ENCODE results near the gene HSCB.
"Not testable (repeated sequence)": the region's sequence is repeated elsewhere in the genome, so short reads cannot be mapped to it uniquely, and the experiment has no call there.

Gene HSCB

DNA sequence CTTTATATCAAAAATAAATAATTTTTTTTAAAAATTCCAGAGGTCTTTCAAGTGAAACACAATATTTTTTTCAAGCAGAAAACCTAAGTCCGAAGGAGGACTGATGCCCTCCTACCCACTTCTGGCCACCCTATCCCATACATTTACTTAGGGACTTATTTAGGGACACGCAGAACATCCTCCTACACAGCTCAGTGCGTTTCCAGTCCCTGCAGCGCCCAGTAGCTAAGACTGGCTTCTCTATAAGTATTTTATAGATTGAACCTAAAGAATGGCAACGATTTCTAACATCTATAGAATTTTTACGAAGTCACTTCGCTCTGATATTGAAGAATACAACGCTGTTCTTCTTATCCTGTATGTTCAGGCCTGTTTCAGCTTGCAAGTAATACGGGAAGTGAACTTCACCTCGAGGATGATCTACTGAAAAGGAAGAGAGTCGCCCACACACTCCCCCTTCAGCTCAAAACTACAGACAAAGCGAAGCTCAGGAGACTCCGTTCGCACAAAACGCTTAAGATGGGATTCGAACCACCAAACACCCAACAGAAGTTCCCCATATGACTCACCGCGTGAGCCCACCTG lies 547 bp upstream of the HSCB start:
- DNase-seq (ENCODE audit: low spot score), result no peak

GRCh38 chr22:28742562-28742962 lies 723 bp downstream of the HSCB start:
- DNase-seq (ENCODE audit: low spot score), result no peak

DNA sequence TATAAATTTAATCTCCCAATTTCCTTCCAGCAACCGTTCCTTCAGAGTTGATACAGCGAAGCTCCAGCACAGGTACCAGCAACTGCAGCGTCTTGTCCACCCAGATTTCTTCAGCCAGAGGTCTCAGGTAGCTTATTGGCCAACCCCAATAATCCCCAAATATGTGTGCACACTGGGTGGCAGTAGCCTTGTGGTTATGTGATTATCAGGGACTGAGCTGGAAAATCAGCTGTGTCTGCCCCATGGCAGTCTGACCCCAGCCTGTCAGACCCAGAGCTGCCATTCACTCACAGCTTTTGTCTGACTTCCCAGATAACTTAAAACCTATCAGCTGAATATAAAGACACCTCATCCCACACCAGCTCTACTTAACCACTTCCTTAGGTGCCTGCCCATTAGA lies 2.0 kb downstream of the HSCB start:
- DNase-seq (ENCODE audit: low spot score), result no peak

DNA sequence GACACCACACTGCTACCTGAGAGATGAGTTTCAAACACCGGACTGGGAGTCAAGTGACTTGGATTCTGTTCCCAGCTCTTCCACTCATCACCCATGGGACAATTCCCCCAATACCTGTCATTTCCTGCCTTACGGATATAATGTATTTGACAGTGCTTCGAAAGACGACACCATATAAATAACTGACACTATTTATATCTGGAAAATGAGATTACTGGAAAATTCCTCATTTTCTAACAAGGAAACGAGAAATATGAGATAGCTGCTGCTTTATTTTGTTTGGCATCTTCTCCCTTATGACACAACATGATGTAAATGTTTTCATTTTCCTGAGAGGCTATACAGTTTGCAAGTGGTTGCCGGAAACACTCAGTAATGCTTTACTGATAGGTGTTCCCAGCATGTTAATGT lies 8.6 kb downstream of the HSCB start:
- DNase-seq (ENCODE audit: low spot score), result no peak

DNA sequence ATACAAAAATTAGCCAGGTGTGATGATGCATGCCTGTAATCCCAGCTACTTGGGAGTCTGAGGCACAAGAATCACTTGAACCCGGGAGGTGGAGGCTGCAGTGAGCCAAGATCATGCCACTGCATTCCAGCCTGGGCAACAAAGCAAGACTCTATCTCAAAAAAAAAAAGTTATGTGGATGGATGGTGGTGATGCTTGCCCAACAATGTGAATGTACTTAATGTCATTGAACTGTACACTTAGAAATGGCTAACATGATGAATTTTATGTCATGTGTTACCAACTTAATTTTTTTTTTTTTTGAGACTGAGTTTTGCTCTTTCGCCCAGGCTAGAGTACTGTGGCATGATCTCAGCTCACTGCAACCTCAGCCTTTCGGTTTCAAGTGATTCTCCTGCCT lies 12.7 kb downstream of the HSCB start:
- not testable (repeated sequence) for DNase-seq (ENCODE audit: low spot score)

GRCh38 chr22:28759861-28760560 lies 18.2 kb downstream of the HSCB start:
- no peak for DNase-seq (ENCODE audit: low spot score)

GRCh38 chr22:28761449-28761755 lies 19.6 kb downstream of the HSCB start:
- no peak for DNase-seq (ENCODE audit: low spot score)

GRCh38 chr22:28762000-28762399 lies 20.2 kb downstream of the HSCB start:
- DNase-seq (ENCODE audit: low spot score), result not testable (repeated sequence)

DNA sequence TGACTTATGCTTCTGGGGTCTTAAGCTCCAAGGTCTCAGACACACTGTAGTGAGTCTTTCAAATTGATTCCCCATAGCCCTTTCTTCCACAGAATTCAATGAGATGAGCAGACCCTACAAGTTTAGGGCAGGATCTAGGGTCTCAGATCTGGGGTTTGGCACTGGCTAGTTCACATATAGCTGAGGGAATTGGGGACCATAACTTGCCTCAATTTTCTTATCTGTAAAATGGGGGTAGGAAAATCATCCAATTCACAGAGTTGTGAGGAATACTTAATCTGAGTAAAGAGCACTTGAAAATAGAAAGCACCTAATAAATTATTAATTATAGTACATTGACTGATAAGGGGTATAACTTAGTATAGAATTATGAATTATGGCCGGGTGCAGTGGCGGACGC lies 24.8 kb downstream of the HSCB start:
- DNase-seq (ENCODE audit: low spot score), result no peak

DNA sequence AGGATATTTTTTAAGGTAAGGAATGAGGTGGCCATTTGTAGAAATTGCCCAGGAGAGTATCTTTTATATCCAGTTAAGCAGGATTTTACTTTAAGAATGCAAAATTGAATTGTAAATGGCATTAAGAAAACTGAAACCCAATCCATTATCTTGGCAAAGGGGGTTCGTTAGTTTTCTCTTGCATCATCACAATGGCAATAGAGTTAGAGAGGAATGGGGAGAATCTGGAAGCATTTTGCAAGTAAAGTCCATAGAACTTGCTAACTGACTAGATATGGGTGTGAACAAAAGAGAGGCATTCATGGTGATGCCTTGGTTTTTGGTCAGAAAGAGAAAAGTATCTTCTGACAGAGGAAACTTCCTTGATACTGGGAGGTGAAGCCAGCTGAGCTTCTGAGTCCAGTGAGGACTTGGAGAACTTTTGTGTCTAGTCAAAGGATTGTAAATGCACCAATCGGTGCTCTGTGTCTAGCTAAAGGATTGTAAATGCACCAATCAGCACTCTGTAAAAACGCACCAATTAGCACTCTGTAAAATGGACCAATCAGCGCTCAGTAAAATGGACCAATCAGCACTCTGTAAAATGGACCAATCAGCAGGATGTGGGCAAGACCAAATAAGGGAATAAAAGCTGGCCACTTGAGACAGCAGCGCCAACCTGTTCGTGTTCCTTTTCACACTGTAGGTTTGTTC lies 27.0 kb downstream of the HSCB start:
- no peak for DNase-seq (ENCODE audit: low spot score)

- no peak for DNase-seq (ENCODE audit: low spot score)
These were observed 27.7 kb downstream of the HSCB start for GRCh38 chr22:28769394-28770085.

DNA sequence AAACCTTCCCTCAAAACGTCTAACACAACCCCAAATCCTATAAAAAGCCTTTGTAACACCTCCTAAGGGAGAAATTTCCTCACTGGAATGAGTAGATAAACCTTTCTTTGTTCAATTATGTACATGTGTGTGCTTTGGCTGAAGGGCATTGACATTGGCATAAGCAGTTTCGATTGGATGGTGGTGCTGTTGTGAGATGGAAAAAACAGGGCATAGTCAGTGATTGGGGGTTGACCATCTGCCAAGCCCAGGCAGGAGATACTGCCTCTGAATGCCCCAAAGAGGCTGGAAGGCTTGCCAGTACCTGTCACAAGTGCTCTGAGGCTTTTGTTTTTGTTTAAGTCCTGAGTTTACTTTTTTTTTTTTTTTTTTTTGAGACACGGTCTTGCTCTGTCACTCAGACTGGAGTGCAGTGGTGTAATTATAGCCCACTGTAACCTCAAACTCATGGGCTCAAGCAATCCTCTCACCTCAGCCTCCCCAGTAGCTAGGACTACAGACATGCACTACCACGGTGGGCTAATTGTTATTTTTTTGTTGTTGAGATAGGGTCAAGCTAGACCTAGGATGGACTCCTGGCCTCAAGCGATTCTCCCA lies 29.5 kb downstream of the HSCB start:
- DNase-seq (ENCODE audit: low spot score), result no peak

DNA sequence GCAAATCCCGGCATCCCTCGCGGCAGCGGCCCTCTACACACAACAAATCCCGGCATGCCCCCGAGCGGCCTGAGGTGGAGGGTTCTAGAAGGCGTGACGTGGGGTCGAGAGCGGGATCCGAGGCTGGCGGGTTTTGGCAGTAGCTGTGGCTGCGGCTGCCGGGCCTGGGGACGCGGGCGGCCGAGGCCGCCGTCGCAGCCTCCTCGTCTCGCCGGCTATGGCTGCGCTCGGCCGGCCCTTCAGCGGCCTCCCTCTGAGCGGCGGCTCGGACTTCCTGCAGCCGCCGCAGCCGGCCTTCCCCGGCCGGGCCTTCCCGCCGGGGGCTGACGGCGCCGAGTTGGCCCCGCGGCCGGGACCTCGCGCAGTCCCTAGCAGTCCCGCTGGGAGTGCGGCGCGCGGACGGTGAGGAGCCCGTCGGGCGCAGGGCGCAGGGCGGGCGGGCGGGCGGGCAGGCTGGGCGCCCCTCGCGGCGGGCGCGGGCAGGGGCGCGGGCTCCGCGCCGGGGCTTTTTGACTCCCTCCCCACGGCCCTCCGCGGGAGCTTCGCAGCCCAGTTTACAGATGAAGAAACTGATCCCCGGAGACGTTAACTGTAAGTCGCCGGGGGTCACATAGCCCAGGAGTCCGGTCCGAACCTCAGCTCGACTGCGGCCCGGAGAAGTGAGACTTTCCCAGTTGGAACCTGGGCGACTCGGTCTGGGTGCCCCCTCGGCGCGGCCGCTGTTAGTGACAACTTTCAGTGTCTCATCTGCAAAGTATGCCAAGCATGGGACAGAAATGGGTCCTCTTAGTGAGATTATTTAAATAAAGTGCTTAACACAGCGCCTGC lies 31.0 kb downstream of the HSCB start, which contains the start of gene CCDC117:
Gene CCDC117 (plus strand): TSS at position 63 of the 828 bp plus-strand sequence. CDS start 155 bp downstream, at position 218.
- DNase-seq (ENCODE audit: low spot score), result peak; percentile 95

DNA sequence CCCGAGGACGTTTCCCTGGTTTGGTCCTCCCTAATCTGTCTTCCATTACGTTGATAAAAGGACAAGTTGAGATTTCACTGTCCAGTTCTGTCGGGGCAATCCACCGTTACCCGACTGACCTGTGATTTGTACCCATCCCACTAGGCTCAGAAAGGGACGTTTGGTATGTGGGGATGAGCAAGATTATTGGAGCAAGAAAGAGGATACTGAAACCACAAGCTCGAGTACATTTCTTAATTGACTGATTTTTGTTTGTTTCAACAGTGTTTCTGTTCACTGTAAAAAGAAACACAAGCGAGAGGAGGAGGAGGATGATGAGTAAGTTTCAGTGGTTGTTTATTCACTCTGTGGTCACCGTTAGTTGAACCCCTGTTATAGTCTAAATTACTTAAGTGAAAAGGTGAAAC lies 31.6 kb downstream of the HSCB start:
- peak; percentile 62 for DNase-seq (ENCODE audit: low spot score)

DNA sequence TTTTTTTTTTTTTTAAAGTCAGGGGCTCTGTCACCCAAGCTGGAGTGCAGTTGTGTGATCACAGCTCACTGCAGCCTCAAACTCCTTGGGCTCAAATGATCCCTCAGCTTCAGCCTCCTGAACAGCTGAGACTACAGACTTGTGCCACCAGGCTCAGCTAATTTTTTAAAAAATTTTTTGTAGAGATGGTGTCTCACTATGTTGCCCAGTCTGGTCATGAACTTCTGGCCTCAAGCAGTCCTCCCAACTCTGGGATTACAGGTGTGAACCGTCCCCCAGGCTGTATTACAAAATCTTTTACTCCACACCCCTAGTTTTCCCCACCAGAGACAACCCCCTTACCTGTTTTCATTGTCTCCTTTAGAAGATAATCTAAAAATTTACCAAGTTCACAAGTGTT lies 32.5 kb downstream of the HSCB start:
- no peak for DNase-seq (ENCODE audit: low spot score)

- peak; percentile 68 for DNase-seq (ENCODE audit: low spot score)
These were observed 38.0 kb downstream of the HSCB start for GRCh38 chr22:28779833-28780232.

DNA sequence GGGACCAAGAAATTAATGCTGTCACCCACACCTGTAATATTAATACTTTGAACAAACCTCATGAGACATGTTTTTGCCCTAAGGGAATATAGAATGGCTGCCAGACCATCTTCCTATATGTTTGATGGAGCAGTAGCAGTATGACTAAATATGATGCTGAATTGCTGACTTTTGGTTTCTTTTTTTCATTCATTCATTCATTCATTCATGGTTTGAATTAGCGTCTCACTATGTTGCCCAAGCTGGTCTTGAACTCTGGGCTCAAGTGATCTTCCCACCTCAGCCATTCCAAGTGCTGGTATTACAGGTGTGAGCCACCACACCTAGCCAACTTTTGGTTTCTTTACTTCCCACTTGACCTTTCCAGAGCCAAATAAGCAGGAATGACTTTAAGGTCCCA lies 38.5 kb downstream of the HSCB start:
- no peak for DNase-seq (ENCODE audit: low spot score)

- DNase-seq (ENCODE audit: low spot score), result no peak
These were observed 42.2 kb downstream of the HSCB start for GRCh38 chr22:28783786-28784671.

GRCh38 chr22:28788601-28789000 lies 46.8 kb downstream of the HSCB start:
- no peak for DNase-seq (ENCODE audit: low spot score)

GRCh38 chr22:28791124-28791523 lies 49.3 kb downstream of the HSCB start:
- DNase-seq (ENCODE audit: low spot score), result no peak

Data from hematopoietic multipotent progenitor cell treated with erythropoietin and hydrocortisone succinate and interleukin-3 and kit ligand, for 17 days (in vitro differentiated cells).